Esophagus muscularis mucosa (tissue), 4 donors: Measurements from ENCODE around the gene DCP1A. TPM values are rescaled to one million over a fixed set of nuclear protein-coding genes. Genes with fewer than 3 reads are reported as not detected.
"Not testable (repeated sequence)": the region's sequence is repeated elsewhere in the genome, so short reads cannot be mapped to it uniquely, and the experiment has no call there.

ENCODE experiments used
- DNase-seq: peaks from one replicate; pipeline ENCODE4 v3.0.0-alpha.2; 2017; ENCODE audit errors: extremely low spot score
- H3K27ac ChIP-seq, 4 donors: fragments of 200-600 bp; sonication (generic); replicated peaks in 1 of 4; 1 replicate in 3 of 4; 2 replicates in 1 of 4; pipeline ENCODE4 v1.5.1; 2016 to 2019; ENCODE audit warnings: mild to moderate bottlenecking in 1 of 4
- H3K27me3 ChIP-seq, 4 donors: fragments of 200-600 bp; sonication (generic); one replicate each; pipeline versions ENCODE4 v1.5.1 to v1.6.0; 2016 to 2019
- H3K36me3 ChIP-seq, 4 donors: fragments of 200-600 bp; sonication (generic); one replicate each; pipeline ENCODE4 v1.5.1; 2016 to 2019
- H3K4me1 ChIP-seq, 4 donors: fragments of 200-600 bp; sonication (generic); one replicate each; pipeline ENCODE4 v1.5.1; 2016 to 2019
- H3K4me3 ChIP-seq, 4 donors: fragments of 200-600 bp; sonication (generic); 1 replicate in 2 of 4; 2 replicates in 2 of 4; pipeline ENCODE4 v1.5.1; 2016 to 2019; ENCODE audit warnings: mild to moderate bottlenecking in 4 of 4, moderate library complexity in 1 of 4
- H3K9me3 ChIP-seq, 4 donors: fragments of 200-600 bp; sonication (generic); 1 replicate in 3 of 4; 2 replicates in 1 of 4; pipeline ENCODE4 v1.5.1; 2016 to 2019
- CTCF ChIP-seq, 3 experiments: fragments of 200-600 bp in 2 of 3; fragments of 450-650 bp in 1 of 3; sonication (generic) in 2 of 3; IDR thresholded peaks; one replicate each; pipeline ENCODE4 v1.5.1; 2017 to 2019; ENCODE audit warnings: antibody characterized with exemption in 3 of 3, mild to moderate bottlenecking in 2 of 3, moderate library complexity in 1 of 3
- EP300 ChIP-seq: sonication (generic); formaldehyde crosslinking; IDR thresholded peaks from one replicate; pipeline ENCODE4 v1.6.1; 2017; ENCODE audit warnings: antibody characterized with exemption
- POLR2A ChIP-seq: fragments of 450-650 bp; IDR thresholded peaks from one replicate; pipeline ENCODE4 v1.6.1; 2017; ENCODE audit warnings: antibody characterized with exemption, moderate library complexity, mild to moderate bottlenecking, low read depth
- POLR2AphosphoS5 ChIP-seq, 2 donors: sonication (generic); formaldehyde crosslinking; IDR thresholded peaks; one replicate each; pipeline ENCODE4 v1.6.1; 2017; ENCODE audit warnings: antibody characterized with exemption in 2 of 2
- WGBS: methylation state at CpG from one replicate; pipeline ENCODE4 v1.1.5; 2018; 5-methylcytosine and 5-hydroxymethylcytosine counted together
- intact Hi-C: fragments of 100-400 bp; cut with DNase I; formaldehyde crosslinking; loops from one replicate; pipeline ENCODE4 v1.15.1; 2023
- total RNA-seq, 4 donors: library from RNA; depleted of rRNA; stranded (reverse); fragments of >200 nt; gene quantifications; one replicate each; pipeline versions ENCODE4 v1.1.0 to v1.2.1, GENCODE V29; 2016

The DCP1A gene
- total RNA-seq, 4 donors from 2014 or later, result 17.0 to 26.4 (median 20.5) TPM

GRCh38 chr3:53329897-53330296, 17.4 kb downstream of the DCP1A start:
- H3K4me3 ChIP-seq, result no peak overlapping the region
- WGBS, result 100% methylated on average over 1 of the region's 1 CpG
- TF ChIP-seq POLR2AphosphoS5 (IDR thresholded peaks at IDR 0.05), result no peak
- peaks cover 14 to 39% (median 24%) of the 10 kb centered on the region in 4 donors for H3K4me1 ChIP-seq
- H3K36me3 ChIP-seq, result peaks cover 10 to 39% (median 19%) of the 10 kb centered on the region in 4 donors
- H3K27me3 ChIP-seq, result no peaks in the 10 kb centered on the region
- intact Hi-C loops, result no loop called here
- peak overlapping the region in 1 of 4 donors; percentile 64 for H3K27ac ChIP-seq
- no peak for DNase-seq
- H3K9me3 ChIP-seq, result no peaks in the 10 kb centered on the region

GRCh38 chr3:53328746-53329145, 18.6 kb downstream of the DCP1A start:
- WGBS, result 59% methylated on average over 5 of the region's 5 CpGs
- Histone ChIP-seq H3K4me3 (peak overlapping the region in 1 of 4 donors; percentile 6), H3K9me3 (no peaks in the 10 kb centered on the region), H3K27ac (peak overlapping the region; percentile 55 to 73 (median 68)), H3K36me3 (peaks cover 5 to 27% (median 14%) of the 10 kb centered on the region in 4 donors), H3K27me3 (no peaks in the 10 kb centered on the region), H3K4me1 (peaks cover 14 to 48% (median 34%) of the 10 kb centered on the region in 4 donors)
- DNase-seq, result no peak
- TF ChIP-seq POLR2A (no peak), POLR2AphosphoS5 (IDR thresholded peaks at IDR 0.05) (no peak), CTCF (IDR thresholded peaks at IDR 0.05) (no peak), EP300 (no peak)
- intact Hi-C loops, result no loop called here

- H3K4me3 ChIP-seq, H3K9me3 ChIP-seq, DNase-seq, H3K27me3 ChIP-seq, intact Hi-C loops: not testable (repeated sequence)
- peaks cover 0 to 20% (median 12%) of the 10 kb centered on the region in 4 donors for H3K36me3 ChIP-seq
- peaks cover 14 to 48% (median 36%) of the 10 kb centered on the region in 4 donors for H3K4me1 ChIP-seq
- H3K27ac ChIP-seq, result peak overlapping the region; percentile 22 to 73 (median 63)
- 66% methylated on average over 6 of the region's 6 CpGs for WGBS
Measured at GRCh38 chr3:53327986-53328385, 19.4 kb downstream of the DCP1A start.

GRCh38 chr3:53324105-53324504, 23.2 kb downstream of the DCP1A start:
- H3K27ac ChIP-seq, result no peak overlapping the region
- TF ChIP-seq EP300 (no peak), POLR2A (no peak), POLR2AphosphoS5 (IDR thresholded peaks at IDR 0.05) (no peak), CTCF (IDR thresholded peaks at IDR 0.05) (no peak)
- intact Hi-C loops, result no loop called here
- DNase-seq, result no peak
- H3K9me3 ChIP-seq, result no peaks in the 10 kb centered on the region
- H3K36me3 ChIP-seq, result peaks cover 5 to 15% (median 10%) of the 10 kb centered on the region in 4 donors
- no peaks in the 10 kb centered on the region for H3K27me3 ChIP-seq
- no peak overlapping the region for H3K4me3 ChIP-seq
- WGBS, result 53% methylated on average over 5 of the region's 5 CpGs
- peaks cover 22 to 55% (median 40%) of the 10 kb centered on the region in 4 donors for H3K4me1 ChIP-seq

- H3K27me3 ChIP-seq, result no peaks in the 10 kb centered on the region
- H3K4me1 ChIP-seq, result peaks cover 16 to 50% (median 36%) of the 10 kb centered on the region in 4 donors
- no peaks in the 10 kb centered on the region for H3K9me3 ChIP-seq
- H3K36me3 ChIP-seq, result peaks cover 5 to 32% (median 28%) of the 10 kb centered on the region in 4 donors
- 75% methylated on average over 3 of the region's 5 CpGs for WGBS
- intact Hi-C loops, result no loop called here
- peak overlapping the region in 1 of 4 donors; percentile 22 for H3K27ac ChIP-seq
- no peak overlapping the region for H3K4me3 ChIP-seq
- TF ChIP-seq POLR2AphosphoS5 (IDR thresholded peaks at IDR 0.05), result no peak
- TF ChIP-seq POLR2A, result no peak
- no peak for TF ChIP-seq CTCF (IDR thresholded peaks at IDR 0.05)
- TF ChIP-seq EP300, result no peak
- DNase-seq, result no peak
Measured at GRCh38 chr3:53320697-53321096, 26.6 kb downstream of the DCP1A start.

- peaks cover 5 to 34% (median 29%) of the 10 kb centered on the region in 4 donors for H3K36me3 ChIP-seq
- H3K27ac ChIP-seq, result peak overlapping the region in 2 of 4 donors; percentile 3 to 23
- intact Hi-C loops, result no loop called here
Measured at GRCh38 chr3:53318522-53318921, 28.8 kb downstream of the DCP1A start.

More at GRCh38 chr3:53318522-53318921, 28.8 kb downstream of the DCP1A start:
- Histone ChIP-seq H3K27me3 (no peaks in the 10 kb centered on the region), H3K9me3 (no peaks in the 10 kb centered on the region), H3K4me3 (no peak overlapping the region), H3K4me1 (peaks cover 16 to 42% (median 31%) of the 10 kb centered on the region in 4 donors)
- DNase-seq, result no peak
- 74% methylated on average over 3 of the region's 3 CpGs for WGBS
- no peak for TF ChIP-seq EP300
